Tibial nerve (tissue), 4 donors: ENCODE results near the gene TMEM253. TPM values are rescaled to one million over a fixed set of nuclear protein-coding genes. Genes with fewer than 3 reads are reported as not detected.

Source experiments
- DNase-seq, 2 donors: peaks; one replicate each; pipeline ENCODE4 v3.0.0-alpha.2; 2019; ENCODE audit warnings: low spot score in 2 of 2
- H3K27ac ChIP-seq, 4 donors: fragments of 200-600 bp; sonication (generic) in 3 of 4; one replicate each; pipeline ENCODE4 v1.5.1; 2017 to 2019; ENCODE audit warnings: mild to moderate bottlenecking in 1 of 4
- H3K27me3 ChIP-seq, 2 donors: fragments of 200-600 bp; sonication (generic) in 1 of 2; one replicate each; pipeline versions ENCODE4 v1.5.1 to v1.6.0; 2017 to 2019
- H3K36me3 ChIP-seq, 3 donors: fragments of 200-600 bp; sonication (generic); one replicate each; pipeline ENCODE4 v1.5.1; 2018 to 2019
- H3K4me1 ChIP-seq, 4 donors: fragments of 200-600 bp; sonication (generic) in 3 of 4; one replicate each; pipeline ENCODE4 v1.5.1; 2017 to 2019
- H3K4me3 ChIP-seq, 4 donors: fragments of 200-600 bp; sonication (generic) in 3 of 4; one replicate each; pipeline ENCODE4 v1.5.1; 2017 to 2019; ENCODE audit warnings: mild to moderate bottlenecking in 1 of 4, moderate library complexity in 1 of 4
- H3K9me3 ChIP-seq, 4 donors: fragments of 200-600 bp; sonication (generic) in 3 of 4; one replicate each; pipeline ENCODE4 v1.5.1; 2017 to 2019
- EP300 ChIP-seq, 2 donors: sonication (generic); formaldehyde crosslinking; IDR thresholded peaks; one replicate each; pipeline ENCODE4 v1.6.1; 2017; ENCODE audit warnings: antibody characterized with exemption in 2 of 2, mild to moderate bottlenecking in 1 of 2
- POLR2A ChIP-seq, 2 donors: fragments of 450-650 bp; IDR thresholded peaks; one replicate each; pipeline ENCODE4 v1.6.1; 2017; ENCODE audit warnings: antibody characterized with exemption in 2 of 2, mild to moderate bottlenecking in 2 of 2, moderate library complexity in 2 of 2
- WGBS, 2 donors: methylation state at CpG; one replicate each; pipeline ENCODE4 v1.1.5; 2018; 5-methylcytosine and 5-hydroxymethylcytosine counted together
- total RNA-seq, 4 donors: library from RNA; depleted of rRNA; stranded (reverse); fragments of >200 nt; gene quantifications; one replicate each; pipeline ENCODE4 v1.1.0, GENCODE V29; 2016
- TF ChIP-seq, protein P1 (sequence below), 5 experiments: fragments of 200-600 bp in 3 of 5; fragments of 450-650 bp in 2 of 5; sonication (generic) in 3 of 5; IDR thresholded peaks; one replicate each; pipeline ENCODE4 v1.5.1; 2016 to 2019; ENCODE audit warnings: antibody characterized with exemption in 5 of 5, mild to moderate bottlenecking in 3 of 5, moderate library complexity in 2 of 5

The TMEM253 gene
- total RNA-seq, 4 donors from 2014 or later: 0.44 to 0.63 TPM; not detected in 2

DNA sequence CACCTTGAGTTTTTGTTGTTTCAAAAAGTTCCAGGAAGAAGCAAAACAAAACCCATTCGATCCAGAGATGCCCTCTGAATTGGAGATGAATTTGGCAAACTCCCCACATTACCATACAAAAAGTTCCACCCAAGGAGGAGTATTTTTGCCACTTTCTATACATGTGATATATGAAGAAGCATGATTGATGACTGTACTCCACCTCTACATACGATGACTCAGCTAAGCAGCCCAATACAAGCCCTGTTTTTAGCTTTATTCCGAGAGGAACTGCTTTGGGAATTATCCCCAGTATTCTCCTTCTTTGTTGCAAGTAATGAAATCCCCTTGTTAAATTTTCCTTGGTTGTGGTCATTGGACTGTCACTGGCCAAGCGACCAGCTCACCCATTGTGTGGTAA lies 11.4 kb downstream of the TMEM253 start:
- no peak overlapping the region for H3K4me3 ChIP-seq
- no peaks in the 10 kb centered on the region for H3K9me3 ChIP-seq
- H3K4me1 ChIP-seq: peaks cover 0 to 5% (median 3%) of the 10 kb centered on the region in 4 donors
- no peaks in the 10 kb centered on the region for H3K27me3 ChIP-seq
- no peak overlapping the region for H3K27ac ChIP-seq
- H3K36me3 ChIP-seq: no peaks in the 10 kb centered on the region
- TF ChIP-seq POLR2A (IDR thresholded peaks at IDR 0.05) (no peak), EP300 (IDR thresholded peaks at IDR 0.05) (no peak)
- TF ChIP-seq, protein P1, sequence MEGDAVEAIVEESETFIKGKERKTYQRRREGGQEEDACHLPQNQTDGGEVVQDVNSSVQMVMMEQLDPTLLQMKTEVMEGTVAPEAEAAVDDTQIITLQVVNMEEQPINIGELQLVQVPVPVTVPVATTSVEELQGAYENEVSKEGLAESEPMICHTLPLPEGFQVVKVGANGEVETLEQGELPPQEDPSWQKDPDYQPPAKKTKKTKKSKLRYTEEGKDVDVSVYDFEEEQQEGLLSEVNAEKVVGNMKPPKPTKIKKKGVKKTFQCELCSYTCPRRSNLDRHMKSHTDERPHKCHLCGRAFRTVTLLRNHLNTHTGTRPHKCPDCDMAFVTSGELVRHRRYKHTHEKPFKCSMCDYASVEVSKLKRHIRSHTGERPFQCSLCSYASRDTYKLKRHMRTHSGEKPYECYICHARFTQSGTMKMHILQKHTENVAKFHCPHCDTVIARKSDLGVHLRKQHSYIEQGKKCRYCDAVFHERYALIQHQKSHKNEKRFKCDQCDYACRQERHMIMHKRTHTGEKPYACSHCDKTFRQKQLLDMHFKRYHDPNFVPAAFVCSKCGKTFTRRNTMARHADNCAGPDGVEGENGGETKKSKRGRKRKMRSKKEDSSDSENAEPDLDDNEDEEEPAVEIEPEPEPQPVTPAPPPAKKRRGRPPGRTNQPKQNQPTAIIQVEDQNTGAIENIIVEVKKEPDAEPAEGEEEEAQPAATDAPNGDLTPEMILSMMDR (IDR thresholded peaks at IDR 0.05): no peak
- no peak for DNase-seq
- 68 to 80% methylated on average over 4 of the region's 4 CpGs for WGBS, 2 donors

DNA sequence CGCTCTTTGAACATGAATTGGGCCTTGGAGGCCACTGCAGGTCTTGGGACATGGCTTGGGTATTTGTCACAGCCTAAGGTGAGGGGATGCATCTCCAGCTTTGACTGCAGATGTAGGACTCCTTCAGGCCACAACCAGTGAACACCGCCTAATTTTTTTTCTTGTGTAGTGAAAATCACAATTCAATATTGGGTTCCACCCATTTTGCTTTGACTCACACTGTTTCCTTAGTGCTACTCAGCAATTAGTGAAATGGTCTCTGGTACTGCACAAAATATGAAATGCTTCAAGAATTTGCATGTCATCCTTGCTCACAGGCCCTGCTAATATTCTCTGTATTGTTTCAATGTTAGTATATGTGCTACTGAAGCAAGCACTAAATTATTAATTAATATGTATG lies 12.5 kb downstream of the TMEM253 start:
- DNase-seq: no peak
- Histone ChIP-seq H3K27ac (no peak overlapping the region), H3K27me3 (no peaks in the 10 kb centered on the region), H3K36me3 (no peaks in the 10 kb centered on the region), H3K4me1 (no peaks in the 10 kb centered on the region), H3K9me3 (no peaks in the 10 kb centered on the region), H3K4me3 (no peak overlapping the region)
- 92 to 97% methylated on average over 2 of the region's 2 CpGs for WGBS, 2 donors
- TF ChIP-seq POLR2A (IDR thresholded peaks at IDR 0.05): no peak
- TF ChIP-seq EP300 (IDR thresholded peaks at IDR 0.05): no peak
- TF ChIP-seq, protein P1 (IDR thresholded peaks at IDR 0.05): no peak

DNA sequence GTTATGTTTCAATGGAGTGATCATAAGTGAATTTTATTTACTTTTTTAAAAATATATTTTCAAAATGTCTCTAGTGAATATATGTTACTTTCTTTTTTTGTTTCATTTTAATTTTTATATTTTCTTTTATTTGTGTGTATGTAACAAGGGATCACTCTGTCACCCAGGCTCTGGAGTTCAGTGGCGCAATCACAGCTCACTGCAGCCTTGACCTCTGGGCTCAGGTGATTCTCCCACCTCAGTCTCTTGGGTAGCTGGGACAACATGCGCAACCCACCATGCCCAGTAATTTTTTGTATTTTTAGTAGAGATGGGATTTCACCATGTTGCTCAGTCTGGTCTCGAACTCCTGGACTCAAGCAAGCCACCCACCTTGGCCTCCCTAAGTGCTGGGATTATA lies 18.1 kb downstream of the TMEM253 start:
- Histone ChIP-seq H3K4me1 (no peaks in the 10 kb centered on the region), H3K4me3 (no peak overlapping the region), H3K27ac (no peak overlapping the region), H3K36me3 (no peaks in the 10 kb centered on the region), H3K9me3 (no peaks in the 10 kb centered on the region), H3K27me3 (no peaks in the 10 kb centered on the region)
- 94 to 98% methylated on average over 3 of the region's 3 CpGs for WGBS, 2 donors
- DNase-seq: no peak
- TF ChIP-seq EP300 (IDR thresholded peaks at IDR 0.05): no peak

DNA sequence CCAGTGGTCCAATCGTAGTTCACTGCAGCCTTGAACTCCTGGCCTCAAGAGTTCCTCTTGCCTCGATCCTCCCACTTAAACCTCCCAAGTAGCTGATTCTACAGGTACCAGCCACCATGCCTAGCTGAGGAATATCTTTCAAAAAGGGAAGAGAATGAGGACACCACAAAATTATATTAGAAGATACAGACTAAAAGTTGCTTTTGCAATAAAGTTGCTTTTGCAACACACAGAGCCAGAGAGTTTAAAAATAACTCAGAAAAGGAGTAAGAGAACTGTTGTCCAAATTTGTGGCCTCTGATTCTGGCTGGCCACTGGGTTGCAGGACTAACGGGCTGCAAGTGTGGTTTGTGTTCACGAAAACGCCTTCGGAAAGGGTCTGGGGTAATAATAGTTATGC lies 19.8 kb downstream of the TMEM253 start:
- Histone ChIP-seq H3K27ac (no peak overlapping the region), H3K36me3 (no peaks in the 10 kb centered on the region), H3K4me1 (no peaks in the 10 kb centered on the region), H3K27me3 (no peaks in the 10 kb centered on the region), H3K9me3 (no peaks in the 10 kb centered on the region), H3K4me3 (no peak overlapping the region)
- DNase-seq: no peak
- 70 to 73% methylated on average over 6 of the region's 6 CpGs for WGBS, 2 donors
- TF ChIP-seq, protein P1 (IDR thresholded peaks at IDR 0.05): no peak
- TF ChIP-seq EP300 (IDR thresholded peaks at IDR 0.05): no peak
- TF ChIP-seq POLR2A (IDR thresholded peaks at IDR 0.05): no peak

DNA sequence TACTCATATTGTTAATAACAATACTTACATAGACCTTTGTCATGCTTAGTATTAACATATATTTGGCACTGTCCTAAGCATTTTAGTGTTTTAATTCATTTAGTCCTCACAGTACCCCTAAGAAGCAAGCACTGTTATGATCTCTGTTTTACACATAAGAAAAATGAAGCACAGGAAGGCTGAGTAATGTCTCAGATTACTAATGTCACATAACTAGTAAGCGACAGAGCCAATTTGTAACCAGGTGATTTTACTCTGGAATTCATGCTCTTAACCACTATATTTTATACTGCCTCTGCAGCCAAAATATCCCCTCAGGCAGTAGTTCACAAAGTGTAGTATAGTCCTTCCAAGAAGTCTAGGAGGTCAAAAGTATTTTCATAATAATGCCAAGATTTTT lies 20.3 kb downstream of the TMEM253 start:
- Histone ChIP-seq H3K36me3 (no peaks in the 10 kb centered on the region), H3K9me3 (no peaks in the 10 kb centered on the region), H3K27ac (no peak overlapping the region), H3K27me3 (no peaks in the 10 kb centered on the region), H3K4me1 (no peaks in the 10 kb centered on the region), H3K4me3 (no peak overlapping the region)
- WGBS, 2 donors: 69% methylated on average over 1 of the region's 1 CpG
- DNase-seq: no peak
- TF ChIP-seq POLR2A (IDR thresholded peaks at IDR 0.05): no peak
- TF ChIP-seq, protein P1 (IDR thresholded peaks at IDR 0.05): no peak
- no peak for TF ChIP-seq EP300 (IDR thresholded peaks at IDR 0.05)

DNA sequence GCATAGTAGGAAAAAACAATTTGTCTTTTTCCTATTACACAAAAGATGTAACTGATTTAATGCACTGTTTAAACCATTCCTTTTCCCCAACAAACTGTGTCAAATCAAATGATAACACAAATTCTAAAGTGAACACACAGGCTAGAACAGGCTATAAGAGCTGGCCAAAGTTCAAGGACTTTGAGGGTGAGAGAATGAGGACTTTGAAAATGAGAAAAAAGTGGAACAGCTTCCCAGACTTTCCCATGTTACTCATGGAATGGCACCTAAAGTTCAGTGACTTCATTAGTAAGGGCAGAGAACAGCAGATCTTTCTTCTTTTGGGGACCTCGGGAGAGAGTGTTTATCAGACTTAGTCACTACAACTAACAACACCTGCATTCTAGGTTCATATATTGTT lies 22.6 kb downstream of the TMEM253 start:
- WGBS, 2 donors: 79 to 80% methylated on average over 1 of the region's 1 CpG

More for the DNA sequence above, 22.6 kb downstream of the TMEM253 start:
- Histone ChIP-seq H3K4me3 (no peak overlapping the region), H3K4me1 (no peaks in the 10 kb centered on the region), H3K27ac (no peak overlapping the region), H3K9me3 (no peaks in the 10 kb centered on the region), H3K27me3 (no peaks in the 10 kb centered on the region), H3K36me3 (no peaks in the 10 kb centered on the region)
- TF ChIP-seq POLR2A (IDR thresholded peaks at IDR 0.05) (no peak), EP300 (IDR thresholded peaks at IDR 0.05) (no peak)
- TF ChIP-seq, protein P1 (IDR thresholded peaks at IDR 0.05): no peak
- no peak for DNase-seq
